Mesothelial cell of epicardium (in vitro differentiated cells): Measurements from ENCODE around the gene PSMD12. TPM values are rescaled to one million over a fixed set of nuclear protein-coding genes. Genes with fewer than 3 reads are reported as not detected.

ENCODE experiments used
- DNase-seq, 2 experiments: peaks; one replicate each; pipeline ENCODE4 v3.0.0; 2021; ENCODE audit warnings: low spot score in 2 of 2; ENCODE audit not compliant: unreplicated experiment in 2 of 2
- H3K27ac Mint-ChIP-seq: 2 replicates; pipeline ENCODE4 v1.8.0; 2021; ENCODE audit warnings: mixed read lengths
- H3K27me3 Mint-ChIP-seq: 2 replicates; pipeline ENCODE4 v1.8.0; 2021; ENCODE audit warnings: low read depth, mixed read lengths
- H3K36me3 Mint-ChIP-seq: 2 replicates; pipeline ENCODE4 v1.8.0; 2021; ENCODE audit warnings: mixed read lengths
- H3K4me1 Mint-ChIP-seq: 2 replicates; pipeline ENCODE4 v1.8.0; 2021; ENCODE audit warnings: mixed read lengths
- H3K4me3 Mint-ChIP-seq: 2 replicates; pipeline ENCODE4 v1.8.0; 2021; ENCODE audit warnings: mild to moderate bottlenecking, moderate library complexity, mixed read lengths
- H3K9me3 Mint-ChIP-seq: 2 replicates; pipeline ENCODE4 v1.8.0; 2021; ENCODE audit warnings: mixed read lengths
- total RNA-seq: library from RNA; stranded (reverse); gene quantifications from 3 replicates; pipeline ENCODE4 v1.2.1, GENCODE V29; 2021
- TF ChIP-seq, protein P1 (sequence below): fragments of 200-600 bp; sonication (generic); IDR thresholded peaks from one replicate; pipeline ENCODE4 v1.5.0; 2021; ENCODE audit warnings: antibody characterized with exemption; ENCODE audit not compliant: unreplicated experiment

Gene PSMD12
- total RNA-seq, result 41.7 to 45.3 TPM (median 44.4 TPM) in 3 replicates

DNA sequence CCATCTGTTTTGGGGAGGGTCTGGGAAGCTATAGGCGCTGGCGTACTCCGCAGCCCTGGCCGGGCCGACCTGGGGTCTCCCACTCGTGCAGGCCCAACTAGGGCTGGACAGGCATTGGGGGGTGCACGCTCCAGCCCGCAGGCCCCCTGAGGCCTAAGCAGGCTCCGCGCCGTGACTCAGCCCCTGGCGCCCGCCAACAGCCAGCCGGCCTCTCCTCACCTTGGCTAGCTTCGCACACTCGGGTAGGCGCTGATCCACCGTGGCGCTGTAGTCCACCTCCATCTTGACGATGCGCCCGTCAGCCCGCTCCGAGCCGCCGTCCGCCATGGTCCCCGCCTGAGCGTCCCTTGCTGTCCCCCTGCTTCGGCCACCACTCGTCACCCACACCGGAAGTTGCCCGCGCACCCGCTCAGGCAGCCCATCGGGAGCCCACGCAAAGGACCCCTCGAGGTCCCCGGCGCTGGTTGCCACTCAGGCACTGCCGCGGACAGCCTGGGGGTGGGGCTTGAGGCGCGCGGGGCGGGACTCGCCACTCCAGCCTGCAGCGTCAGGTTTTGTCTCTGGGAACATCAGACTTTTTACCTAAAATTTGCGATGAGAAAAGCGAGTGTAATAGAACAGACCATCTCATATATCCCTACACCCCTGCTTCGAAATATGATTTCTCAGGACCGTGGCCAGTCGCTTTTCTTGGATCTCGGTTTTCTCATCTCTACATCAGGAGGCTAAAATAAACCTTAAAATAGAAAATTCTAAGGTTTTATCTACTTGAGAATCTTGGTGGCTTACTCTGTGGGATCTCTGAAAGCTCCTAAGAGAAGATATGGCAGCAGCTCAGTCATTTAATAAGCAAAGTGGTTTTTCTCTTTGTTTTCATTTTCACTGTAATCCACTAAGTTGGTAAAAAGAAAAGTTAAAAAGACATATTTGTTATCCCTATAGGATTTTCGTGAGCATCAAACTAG, at the start of gene PSMD12:
Gene PSMD12 (minus strand): TSS at position 385 of the 965 bp plus-strand sequence. CDS start 58 bp downstream, at position 327.
- DNase-seq, result peak; percentile 76 to 92
- TF ChIP-seq, protein P1, sequence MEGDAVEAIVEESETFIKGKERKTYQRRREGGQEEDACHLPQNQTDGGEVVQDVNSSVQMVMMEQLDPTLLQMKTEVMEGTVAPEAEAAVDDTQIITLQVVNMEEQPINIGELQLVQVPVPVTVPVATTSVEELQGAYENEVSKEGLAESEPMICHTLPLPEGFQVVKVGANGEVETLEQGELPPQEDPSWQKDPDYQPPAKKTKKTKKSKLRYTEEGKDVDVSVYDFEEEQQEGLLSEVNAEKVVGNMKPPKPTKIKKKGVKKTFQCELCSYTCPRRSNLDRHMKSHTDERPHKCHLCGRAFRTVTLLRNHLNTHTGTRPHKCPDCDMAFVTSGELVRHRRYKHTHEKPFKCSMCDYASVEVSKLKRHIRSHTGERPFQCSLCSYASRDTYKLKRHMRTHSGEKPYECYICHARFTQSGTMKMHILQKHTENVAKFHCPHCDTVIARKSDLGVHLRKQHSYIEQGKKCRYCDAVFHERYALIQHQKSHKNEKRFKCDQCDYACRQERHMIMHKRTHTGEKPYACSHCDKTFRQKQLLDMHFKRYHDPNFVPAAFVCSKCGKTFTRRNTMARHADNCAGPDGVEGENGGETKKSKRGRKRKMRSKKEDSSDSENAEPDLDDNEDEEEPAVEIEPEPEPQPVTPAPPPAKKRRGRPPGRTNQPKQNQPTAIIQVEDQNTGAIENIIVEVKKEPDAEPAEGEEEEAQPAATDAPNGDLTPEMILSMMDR, result no peak
- no peaks in the 10 kb centered on the region for H3K9me3 Mint-ChIP-seq
- H3K4me1 Mint-ChIP-seq, result peaks cover 38% of the 10 kb centered on the region
- H3K27ac Mint-ChIP-seq, result peak within 1 kb of the TSS; percentile 95
- H3K4me3 Mint-ChIP-seq, result peak within 1 kb of the TSS; percentile 85
- H3K27me3 Mint-ChIP-seq, result no peaks in the 10 kb centered on the region
- peaks cover 4% of the 10 kb centered on the region for H3K36me3 Mint-ChIP-seq

DNA sequence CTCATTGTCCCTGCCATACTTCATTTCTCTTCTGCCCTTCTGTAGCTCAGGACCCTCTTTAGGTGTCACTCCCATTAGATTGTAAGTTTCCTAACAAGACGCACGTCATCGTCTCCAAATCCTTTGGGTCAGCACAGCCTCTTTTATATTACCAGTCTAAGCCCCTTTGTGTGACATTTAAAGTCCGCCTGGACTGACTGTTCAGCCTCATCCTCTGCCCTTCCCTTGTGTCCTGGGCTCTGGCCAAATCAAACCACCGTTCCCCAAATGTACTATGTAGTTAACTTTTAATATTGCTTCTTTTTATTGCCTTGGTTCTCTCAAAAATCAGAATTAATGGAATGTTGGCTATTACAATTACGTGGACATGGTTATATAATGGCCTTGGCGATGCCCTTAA, 48.9 kb upstream of the PSMD12 start:
- TF ChIP-seq, protein P1, result no peak
- no peak for DNase-seq
- H3K27me3 Mint-ChIP-seq, result no peaks in the 10 kb centered on the region
- H3K36me3 Mint-ChIP-seq, result peaks cover 2% of the 10 kb centered on the region
- peaks cover 11% of the 10 kb centered on the region for H3K9me3 Mint-ChIP-seq
- H3K4me3 Mint-ChIP-seq, result no peak overlapping the region
- H3K4me1 Mint-ChIP-seq, result no peaks in the 10 kb centered on the region
- H3K27ac Mint-ChIP-seq, result no peak overlapping the region

DNA sequence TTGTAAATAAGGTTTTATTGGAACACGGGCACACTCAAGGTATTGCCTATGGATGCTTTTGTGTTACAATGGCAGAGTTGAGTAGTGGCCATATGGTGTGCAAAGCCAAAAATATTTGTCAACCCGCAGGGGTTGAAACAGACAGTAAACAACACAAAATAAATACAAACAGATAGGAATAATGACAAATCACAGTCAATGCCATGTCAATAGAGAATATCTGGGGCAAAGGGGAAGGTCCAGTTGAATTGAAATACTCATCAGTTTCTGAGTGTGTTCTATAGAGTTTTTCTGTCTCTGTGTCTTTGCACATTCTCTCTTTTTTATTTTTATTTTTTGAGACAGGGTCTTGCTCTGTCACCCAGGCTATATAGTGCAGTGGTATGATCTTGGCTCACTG, 48.2 kb upstream of the PSMD12 start:
- TF ChIP-seq, protein P1, result no peak
- Mint-ChIP-seq H3K27ac (no peak overlapping the region), H3K4me3 (no peak overlapping the region), H3K27me3 (no peaks in the 10 kb centered on the region), H3K36me3 (peaks cover 4% of the 10 kb centered on the region), H3K9me3 (peaks cover 14% of the 10 kb centered on the region), H3K4me1 (no peaks in the 10 kb centered on the region)
- DNase-seq, result no peak

DNA sequence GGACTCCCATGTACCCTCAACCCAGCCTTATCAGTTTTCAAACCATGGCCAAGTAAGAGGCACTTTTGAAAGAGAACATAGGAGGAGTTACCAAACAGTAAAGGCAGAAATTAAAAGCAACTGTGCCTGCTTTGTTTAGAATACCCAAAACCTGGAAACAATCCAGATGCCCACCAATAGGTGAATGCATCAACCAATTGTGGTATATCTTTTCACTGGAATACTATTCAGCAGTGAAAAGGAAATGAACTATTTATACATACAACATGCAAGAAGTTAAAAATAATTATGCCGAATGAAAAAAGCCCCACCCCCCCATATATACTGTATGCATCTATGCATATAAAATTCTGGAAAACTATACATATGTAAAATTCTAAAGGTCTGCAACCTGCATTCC, 47.8 kb upstream of the PSMD12 start:
- Mint-ChIP-seq H3K4me1 (no peaks in the 10 kb centered on the region), H3K4me3 (no peak overlapping the region), H3K9me3 (peaks cover 14% of the 10 kb centered on the region), H3K27me3 (no peaks in the 10 kb centered on the region), H3K27ac (no peak overlapping the region), H3K36me3 (peaks cover 4% of the 10 kb centered on the region)
- no peak for DNase-seq
- TF ChIP-seq, protein P1, result no peak

DNA sequence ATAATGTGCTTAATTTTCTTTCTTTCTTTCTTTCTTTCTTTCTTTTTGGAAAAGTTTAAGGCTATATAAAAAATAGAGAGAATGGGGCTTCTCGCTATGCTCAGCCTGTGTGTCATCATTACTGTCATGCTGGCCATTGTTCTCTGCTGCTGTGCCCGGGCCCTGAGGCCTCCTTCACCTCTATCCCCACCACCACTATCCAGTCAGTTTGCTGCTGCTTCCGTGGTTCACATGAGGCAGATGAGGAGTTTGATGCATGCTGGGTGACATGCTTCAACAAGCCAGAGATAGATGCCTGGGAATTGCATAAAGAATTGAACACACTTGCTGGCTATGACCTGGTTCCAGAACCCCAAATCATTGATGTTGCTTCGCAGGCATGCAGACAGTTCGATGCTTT, 47.0 kb upstream of the PSMD12 start:
- no peak overlapping the region for H3K4me3 Mint-ChIP-seq
- H3K9me3 Mint-ChIP-seq, result peaks cover 18% of the 10 kb centered on the region
- DNase-seq, result no peak
- peaks cover 8% of the 10 kb centered on the region for H3K36me3 Mint-ChIP-seq
- H3K27ac Mint-ChIP-seq, result no peak overlapping the region
- TF ChIP-seq, protein P1, result no peak
- no peaks in the 10 kb centered on the region for H3K27me3 Mint-ChIP-seq
- no peaks in the 10 kb centered on the region for H3K4me1 Mint-ChIP-seq
